H9 (cell line): Measurements from ENCODE around the gene SOCS7. TPM values are rescaled to one million over a fixed set of nuclear protein-coding genes. Genes with fewer than 3 reads are reported as not detected.

Source experiments
- DNase-seq: peaks from one replicate; pipeline ENCODE4 v3.0.0-alpha.2; 2017
- H2AFZ ChIP-seq: one replicate; pipeline ENCODE4 v1.6.1; 2013; ENCODE audit warnings: mild to moderate bottlenecking, low read length, control low read depth, moderate library complexity
- H2AK5ac ChIP-seq: 2 replicates; pipeline ENCODE4 v1.6.1; 2013; ENCODE audit warnings: low read length, control low read depth, mixed read lengths; ENCODE audit not compliant: insufficient read length
- H2BK120ac ChIP-seq: one replicate; pipeline ENCODE4 v1.6.1; 2013; ENCODE audit warnings: low read depth, mild to moderate bottlenecking, low read length, control low read depth, inconsistent platforms; ENCODE audit not compliant: poor library complexity, severe bottlenecking
- H2BK12ac ChIP-seq: 2 replicates; pipeline ENCODE4 v1.6.1; 2013; ENCODE audit warnings: low read length, control low read depth, mixed read lengths, low read depth; ENCODE audit not compliant: insufficient read length
- H2BK15ac ChIP-seq: 2 replicates; pipeline ENCODE4 v1.6.1; 2013; ENCODE audit warnings: low read depth, low read length, control low read depth
- H2BK20ac ChIP-seq: one replicate; pipeline ENCODE4 v1.6.1; 2013; ENCODE audit warnings: low read depth, mild to moderate bottlenecking, low read length, control low read depth, inconsistent platforms; ENCODE audit not compliant: poor library complexity, severe bottlenecking
- H2BK5ac ChIP-seq: 2 replicates; pipeline ENCODE4 v1.6.1; 2013; ENCODE audit warnings: low read length, control low read depth, mixed read lengths; ENCODE audit not compliant: insufficient read length
- H3K14ac ChIP-seq: 2 replicates; pipeline ENCODE4 v1.6.1; 2013; ENCODE audit warnings: low read length, control low read depth; ENCODE audit not compliant: insufficient read depth
- H3K18ac ChIP-seq: 2 replicates; pipeline ENCODE4 v1.6.1; 2013; ENCODE audit warnings: low read depth, mild to moderate bottlenecking, mixed read lengths, low read length, control low read depth; ENCODE audit not compliant: insufficient read length
- H3K23ac ChIP-seq: 2 replicates; pipeline ENCODE4 v1.6.1; 2013; ENCODE audit warnings: low read length, control low read depth, mixed read lengths, low read depth; ENCODE audit not compliant: insufficient read length
- H3K23me2 ChIP-seq: 2 replicates; pipeline ENCODE4 v1.6.1; 2013; ENCODE audit warnings: low read depth, mild to moderate bottlenecking, mixed read lengths, low read length, control low read depth; ENCODE audit not compliant: insufficient read length, poor library complexity, severe bottlenecking
- H3K27ac ChIP-seq: 2 replicates; pipeline ENCODE4 v1.5.1; 2013; ENCODE audit warnings: low read length, control low read depth, mixed read lengths, low read depth; ENCODE audit not compliant: insufficient read length
- H3K27me3 ChIP-seq: 2 replicates; pipeline ENCODE4 v1.6.1; 2013; ENCODE audit warnings: low read length, control low read depth, inconsistent platforms; ENCODE audit not compliant: insufficient read depth
- H3K4ac ChIP-seq: 2 replicates; pipeline ENCODE4 v1.6.1; 2013; ENCODE audit warnings: low read depth, mild to moderate bottlenecking, control low read depth, inconsistent platforms, low read length, moderate library complexity
- H3K4me1 ChIP-seq: 2 replicates; pipeline ENCODE4 v1.6.1; 2013; ENCODE audit warnings: low read length, control low read depth, inconsistent platforms; ENCODE audit not compliant: insufficient read depth
- H3K4me2 ChIP-seq: 2 replicates; pipeline ENCODE4 v1.6.1; 2013; ENCODE audit warnings: low read length, control low read depth, mixed read lengths; ENCODE audit not compliant: insufficient read length, insufficient read depth
- H3K56ac ChIP-seq: 2 replicates; pipeline ENCODE4 v1.6.1; 2013; ENCODE audit warnings: low read depth, mild to moderate bottlenecking, mixed read lengths, low read length, control low read depth; ENCODE audit not compliant: insufficient read length
- H3K79me1 ChIP-seq: 2 replicates; pipeline ENCODE4 v1.6.1; 2013; ENCODE audit warnings: low read depth, mild to moderate bottlenecking, moderate library complexity, low read length, control low read depth, inconsistent platforms; ENCODE audit not compliant: insufficient read depth, poor library complexity, severe bottlenecking
- H3K79me2 ChIP-seq: 2 replicates; pipeline ENCODE4 v1.6.1; 2013; ENCODE audit warnings: low read length, control low read depth, inconsistent platforms; ENCODE audit not compliant: insufficient read depth
- H3K9ac ChIP-seq: 2 replicates; pipeline ENCODE4 v1.6.1; 2013; ENCODE audit warnings: low read length, control low read depth, mixed read lengths; ENCODE audit not compliant: insufficient read length; ENCODE audit errors: extremely low read depth
- H3K9me3 ChIP-seq: one replicate; pipeline ENCODE4 v1.6.1; 2013; ENCODE audit warnings: low read depth, low read length, inconsistent platforms; ENCODE audit not compliant: control insufficient read depth
- H3T11ph ChIP-seq: one replicate; pipeline ENCODE4 v1.6.1; 2013; ENCODE audit warnings: mild to moderate bottlenecking, low read length, control low read depth, inconsistent platforms
- H4K20me1 ChIP-seq: one replicate; pipeline ENCODE4 v1.6.1; 2013; ENCODE audit not compliant: control insufficient read depth, insufficient read length, insufficient read depth
- H4K5ac ChIP-seq: 2 replicates; pipeline ENCODE4 v1.6.1; 2013; ENCODE audit warnings: low read depth, mild to moderate bottlenecking, mixed read lengths, low read length, control low read depth; ENCODE audit not compliant: insufficient read length
- H4K8ac ChIP-seq: replicated peaks from 2 replicates; pipeline ENCODE4 v1.6.1; 2013; ENCODE audit warnings: low read length, control low read depth, mixed read lengths, low read depth; ENCODE audit not compliant: insufficient read length
- H4K91ac ChIP-seq: 2 replicates; pipeline ENCODE4 v1.6.1; 2013; ENCODE audit warnings: low read depth, mild to moderate bottlenecking, moderate library complexity, mixed read lengths, low read length, control low read depth; ENCODE audit not compliant: insufficient read length
- H3K27ac Mint-ChIP-seq, 3 experiments: 2 replicates in 2 of 3; 3 replicates in 1 of 3; pipeline ENCODE4 v1.8.0; 2020 to 2021; ENCODE audit warnings: mixed read lengths in 3 of 3, mild to moderate bottlenecking in 1 of 3, moderate library complexity in 1 of 3
- H3K27me3 Mint-ChIP-seq: 2 replicates; pipeline ENCODE4 v1.8.0; 2021; ENCODE audit warnings: low read depth, mild to moderate bottlenecking, moderate library complexity, mixed read lengths
- H3K36me3 Mint-ChIP-seq, 3 experiments: 2 replicates in 2 of 3; 3 replicates in 1 of 3; pipeline ENCODE4 v1.8.0; 2020 to 2021; ENCODE audit warnings: low read depth in 3 of 3, mixed read lengths in 3 of 3; ENCODE audit not compliant: insufficient read depth in 1 of 3
- H3K4me1 Mint-ChIP-seq, 2 experiments: 2 replicates each; pipeline ENCODE4 v1.8.0; 2020; ENCODE audit warnings: mixed read lengths in 2 of 2
- H3K4me3 Mint-ChIP-seq, 2 experiments: 2 replicates in 1 of 2; 3 replicates in 1 of 2; pipeline ENCODE4 v1.8.0; 2020 to 2021; ENCODE audit warnings: mild to moderate bottlenecking in 2 of 2, mixed read lengths in 2 of 2, moderate library complexity in 1 of 2
- H3K9me3 Mint-ChIP-seq, 2 experiments: 2 replicates in 1 of 2; 3 replicates in 1 of 2; pipeline ENCODE4 v1.8.0; 2020; ENCODE audit warnings: mild to moderate bottlenecking in 2 of 2, mixed read lengths in 2 of 2, moderate library complexity in 1 of 2
- WGBS: extraction: QIAGEN DNeasy Blood & Tissue Kit; methylation state at CpG from one replicate; pipeline ENCODE4 v1.1.7; 2013; ENCODE audit warnings: missing lambda C conversion rate, low lambda C conversion rate, mixed read lengths; ENCODE audit not compliant: insufficient read length; ENCODE audit errors: extremely low coverage; 5-methylcytosine and 5-hydroxymethylcytosine counted together
- total RNA-seq: library from RNA; stranded (reverse); gene quantifications from 2 replicates; pipeline ENCODE4 v1.2.1, GENCODE V29; 2021
- TF ChIP-seq, protein P1 (sequence below): fragments of 200-600 bp; sonication (generic); conservative IDR thresholded peaks from 3 replicates; pipeline ENCODE4 v1.8.0; 2021; ENCODE audit warnings: antibody characterized with exemption, mild to moderate bottlenecking

The SOCS7 gene
- total RNA-seq, 1 experiment from 2014 or later = 31.0 TPM

DNA sequence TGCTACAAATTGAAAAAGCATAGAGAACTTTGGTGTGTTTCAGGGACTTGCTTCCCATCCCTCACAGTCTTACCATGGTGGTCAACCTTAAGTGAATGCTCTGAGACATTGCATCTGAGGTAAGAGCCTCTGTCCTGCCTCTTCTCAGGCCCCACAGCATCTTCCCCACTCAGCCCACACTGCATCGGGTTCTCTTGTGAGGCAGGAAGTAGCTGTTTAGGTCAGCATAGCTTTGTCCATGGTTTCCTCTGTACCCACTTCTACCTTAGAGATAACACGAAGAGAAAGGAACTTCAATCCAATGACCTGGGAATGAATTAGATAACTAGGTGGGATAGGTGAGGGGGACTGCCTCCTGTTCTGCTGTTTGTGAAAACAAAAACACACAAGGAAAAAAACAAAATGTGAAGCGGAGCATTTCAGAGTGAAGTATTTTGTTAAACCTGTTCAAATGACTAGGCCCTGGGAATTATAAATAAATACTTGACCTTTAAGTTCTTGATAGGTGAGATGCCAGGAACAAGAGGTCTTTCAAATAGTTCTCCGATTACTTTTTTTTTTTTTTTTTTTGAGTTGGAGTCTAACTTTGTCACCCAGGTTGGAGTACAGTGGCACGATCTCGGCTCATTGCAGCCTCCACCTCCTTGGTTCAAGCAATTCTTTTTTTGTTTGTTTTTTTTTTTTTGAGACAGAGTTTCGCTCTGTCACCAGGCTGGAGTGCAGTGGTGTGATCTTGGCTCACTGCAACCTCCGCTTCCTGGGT, 17.7 kb downstream of the SOCS7 start:
- no peaks in the 10 kb centered on the region for H3K23me2 ChIP-seq
- no peak overlapping the region for H2AK5ac ChIP-seq
- no CpG with 5 or more reads among the region's 8 CpGs for WGBS
- H3T11ph ChIP-seq = no peak overlapping the region
- no peak overlapping the region for H3K56ac ChIP-seq
- no peak for DNase-seq
- no peaks in the 10 kb centered on the region for H3K4me1 Mint-ChIP-seq
- H3K9me3 ChIP-seq = no peaks in the 10 kb centered on the region
- TF ChIP-seq, protein P1, sequence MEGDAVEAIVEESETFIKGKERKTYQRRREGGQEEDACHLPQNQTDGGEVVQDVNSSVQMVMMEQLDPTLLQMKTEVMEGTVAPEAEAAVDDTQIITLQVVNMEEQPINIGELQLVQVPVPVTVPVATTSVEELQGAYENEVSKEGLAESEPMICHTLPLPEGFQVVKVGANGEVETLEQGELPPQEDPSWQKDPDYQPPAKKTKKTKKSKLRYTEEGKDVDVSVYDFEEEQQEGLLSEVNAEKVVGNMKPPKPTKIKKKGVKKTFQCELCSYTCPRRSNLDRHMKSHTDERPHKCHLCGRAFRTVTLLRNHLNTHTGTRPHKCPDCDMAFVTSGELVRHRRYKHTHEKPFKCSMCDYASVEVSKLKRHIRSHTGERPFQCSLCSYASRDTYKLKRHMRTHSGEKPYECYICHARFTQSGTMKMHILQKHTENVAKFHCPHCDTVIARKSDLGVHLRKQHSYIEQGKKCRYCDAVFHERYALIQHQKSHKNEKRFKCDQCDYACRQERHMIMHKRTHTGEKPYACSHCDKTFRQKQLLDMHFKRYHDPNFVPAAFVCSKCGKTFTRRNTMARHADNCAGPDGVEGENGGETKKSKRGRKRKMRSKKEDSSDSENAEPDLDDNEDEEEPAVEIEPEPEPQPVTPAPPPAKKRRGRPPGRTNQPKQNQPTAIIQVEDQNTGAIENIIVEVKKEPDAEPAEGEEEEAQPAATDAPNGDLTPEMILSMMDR = no peak
- H3K36me3 Mint-ChIP-seq = peaks cover 23 to 55% (median 40%) of the 10 kb centered on the region in 3 experiments; a peak in 6 of 7 replicates
- no peak overlapping the region; a peak in 1 of 7 replicates for H3K27ac Mint-ChIP-seq
- H2BK120ac ChIP-seq = no peak overlapping the region
- H2BK12ac ChIP-seq = no peak overlapping the region
- H2BK20ac ChIP-seq = no peak overlapping the region
- no peak overlapping the region for H4K91ac ChIP-seq
- H3K27me3 ChIP-seq = no peaks in the 10 kb centered on the region
- H4K20me1 ChIP-seq = no peaks in the 10 kb centered on the region
- H2BK15ac ChIP-seq = no peak overlapping the region
- no peaks in the 10 kb centered on the region for H3K79me1 ChIP-seq
- H3K27me3 Mint-ChIP-seq = no peaks in the 10 kb centered on the region
- H3K23ac ChIP-seq = no peak overlapping the region
- H4K8ac ChIP-seq = no peak overlapping the region
- H3K4me3 Mint-ChIP-seq = no peak overlapping the region
- H3K27ac ChIP-seq = no peak overlapping the region
- no peaks in the 10 kb centered on the region for H3K79me2 ChIP-seq
- H3K4me2 ChIP-seq = no peak overlapping the region
- H3K4ac ChIP-seq = no peak overlapping the region
- no peak overlapping the region for H4K5ac ChIP-seq
- no peak overlapping the region for H3K14ac ChIP-seq
- H2AFZ ChIP-seq = no peak overlapping the region
- no peak overlapping the region for H3K9ac ChIP-seq
- H3K4me1 ChIP-seq = no peaks in the 10 kb centered on the region
- H3K9me3 Mint-ChIP-seq = no peaks in the 10 kb centered on the region
- no peak overlapping the region for H3K18ac ChIP-seq
- H2BK5ac ChIP-seq = no peak overlapping the region
